Hepatocyte (in vitro differentiated cells): ENCODE results near the gene PRLH. TPM values are rescaled to one million over a fixed set of nuclear protein-coding genes. Genes with fewer than 3 reads are reported as not detected.

Experiments used
- DNase-seq: peaks from one replicate; pipeline ENCODE4 v3.0.0-alpha.2; 2016; ENCODE audit warnings: low spot score
- H2AFZ ChIP-seq: fragments of 200-600 bp; sonication (generic); 2 replicates; pipeline ENCODE4 v1.6.0; 2016; ENCODE audit warnings: antibody characterized with exemption, mild to moderate bottlenecking
- H3K27ac ChIP-seq: fragments of 200-600 bp; sonication (generic); 2 replicates; pipeline ENCODE4 v1.5.1; 2016; ENCODE audit warnings: mild to moderate bottlenecking
- H3K27me3 ChIP-seq: fragments of 200-600 bp; sonication (generic); 2 replicates; pipeline ENCODE4 v1.6.1; 2016
- H3K36me3 ChIP-seq: fragments of 200-600 bp; sonication (generic); replicated peaks from 2 replicates; pipeline ENCODE4 v1.5.1; 2016; ENCODE audit warnings: low read depth; ENCODE audit not compliant: insufficient read depth
- H3K4me1 ChIP-seq: fragments of 200-600 bp; sonication (generic); 2 replicates; pipeline ENCODE4 v1.5.1; 2016; ENCODE audit warnings: mild to moderate bottlenecking, moderate library complexity; ENCODE audit not compliant: insufficient read depth
- H3K4me2 ChIP-seq: fragments of 200-600 bp; sonication (generic); 2 replicates; pipeline ENCODE4 v1.6.0; 2016
- H3K4me3 ChIP-seq: fragments of 200-600 bp; sonication (generic); 2 replicates; pipeline ENCODE4 v1.5.1; 2016; ENCODE audit warnings: mild to moderate bottlenecking
- H3K79me2 ChIP-seq: fragments of 200-600 bp; sonication (generic); 2 replicates; pipeline ENCODE4 v1.6.0; 2017; ENCODE audit warnings: mild to moderate bottlenecking
- H3K9me2 ChIP-seq: fragments of 200-600 bp; sonication (generic); replicated peaks from 2 replicates; pipeline ENCODE4 v1.6.0; 2017; ENCODE audit warnings: mild to moderate bottlenecking; ENCODE audit not compliant: insufficient read depth
- H3K9me3 ChIP-seq: fragments of 200-600 bp; sonication (generic); 2 replicates; pipeline ENCODE4 v1.5.1; 2016; ENCODE audit warnings: low read depth, mild to moderate bottlenecking
- H4K20me1 ChIP-seq: fragments of 200-600 bp; sonication (generic); 2 replicates; pipeline ENCODE4 v1.6.0; 2016; ENCODE audit warnings: mild to moderate bottlenecking; ENCODE audit not compliant: insufficient read depth, poor library complexity, severe bottlenecking
- CTCF ChIP-seq: fragments of 200-600 bp; sonication (generic); IDR thresholded peaks from 2 replicates; pipeline ENCODE4 v1.5.1; 2016; ENCODE audit warnings: antibody characterized with exemption, mild to moderate bottlenecking; ENCODE audit not compliant: poor library complexity
- EZH2 ChIP-seq: fragments of 200-600 bp; sonication (generic); IDR thresholded peaks from 2 replicates; pipeline ENCODE4 v1.6.1; 2016; ENCODE audit warnings: antibody characterized with exemption, mild to moderate bottlenecking, borderline replicate concordance
- EZH2phosphoT487 ChIP-seq: fragments of 200-600 bp; sonication (generic); IDR thresholded peaks from one replicate; pipeline ENCODE4 v1.6.1; 2018; ENCODE audit warnings: antibody characterized with exemption, mild to moderate bottlenecking, low read depth, moderate library complexity; ENCODE audit not compliant: unreplicated experiment, severe bottlenecking
- WGBS: methylation state at CpG from one replicate; pipeline ENCODE4 v1.1.6; 2016; ENCODE audit warnings: low lambda C conversion rate; ENCODE audit errors: missing lambda C conversion rate; 5-methylcytosine and 5-hydroxymethylcytosine counted together
- polyA plus RNA-seq: library from polyadenylated mRNA; unstranded; fragments of >200 nt; fragmentation: Nextera tagmentation; extraction: Ambion mirVana; gene quantifications from 2 replicates; pipeline ENCODE4 v1.2.1, GENCODE V29; 2016
- small RNA-seq: library from RNA; depleted of rRNA; stranded (forward); fragments of <200 nt; gene quantifications from one replicate; pipeline ENCODE3, GENCODE V24; 2014
- total RNA-seq: library from RNA; depleted of rRNA; stranded (reverse); fragments of >200 nt; gene quantifications from 2 replicates; pipeline ENCODE4 v1.2.3, GENCODE V29; 2014

Gene PRLH
- total and polyA plus RNA-seq, 2 experiments from 2014 or later, result not detected

DNA sequence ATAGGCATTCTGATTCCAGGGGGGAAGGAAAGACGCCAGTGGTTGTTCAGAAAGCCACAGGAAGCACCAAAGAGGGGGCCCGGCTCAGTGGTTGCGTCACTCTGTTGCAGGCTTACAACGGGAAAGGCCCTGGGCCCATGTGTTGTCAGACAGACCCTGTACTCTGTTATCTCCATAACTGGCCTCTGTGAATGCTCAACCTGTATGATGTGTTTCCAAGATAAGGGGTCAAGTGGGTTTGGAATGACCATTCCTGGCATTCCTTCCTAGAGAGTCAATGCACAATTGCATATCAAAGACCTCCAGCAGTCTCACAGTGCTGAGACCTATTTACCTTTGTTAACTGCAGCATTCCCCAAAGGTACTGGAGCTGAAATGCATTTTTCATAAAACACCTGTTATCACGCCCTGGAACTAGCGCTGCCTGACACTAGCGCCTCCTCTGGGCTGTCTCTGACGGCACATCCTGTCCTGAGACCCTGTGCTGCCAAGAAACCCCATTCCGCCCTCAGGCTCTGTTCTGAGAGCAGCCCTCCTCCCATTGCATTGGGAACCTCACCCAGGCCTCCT is 47.9 kb downstream of the PRLH start:
- Histone ChIP-seq H3K27me3 (no peaks in the 10 kb centered on the region), H3K4me1 (peaks cover 39% of the 10 kb centered on the region), H3K27ac (peak overlapping the region; percentile 78), H4K20me1 (no peaks in the 10 kb centered on the region), H3K4me3 (no peak overlapping the region), H3K79me2 (no peaks in the 10 kb centered on the region), H3K36me3 (no peaks in the 10 kb centered on the region), H3K4me2 (no peak overlapping the region), H3K9me2 (no peaks in the 10 kb centered on the region), H2AFZ (no peak overlapping the region), H3K9me3 (no peaks in the 10 kb centered on the region)
- DNase-seq, result peak; percentile 86
- WGBS, result 31% methylated on average over 9 of the region's 9 CpGs
- no peak for TF ChIP-seq EZH2phosphoT487
- TF ChIP-seq CTCF, result peak; percentile 28
- TF ChIP-seq EZH2, result no peak

- Histone ChIP-seq H3K27me3 (no peaks in the 10 kb centered on the region), H3K79me2 (no peaks in the 10 kb centered on the region), H3K9me3 (no peaks in the 10 kb centered on the region), H3K9me2 (no peaks in the 10 kb centered on the region), H3K4me2 (no peak overlapping the region), H3K36me3 (no peaks in the 10 kb centered on the region), H3K4me3 (no peak overlapping the region), H3K27ac (peak overlapping the region; percentile 78), H4K20me1 (no peaks in the 10 kb centered on the region), H2AFZ (no peak overlapping the region), H3K4me1 (peaks cover 39% of the 10 kb centered on the region)
- TF ChIP-seq EZH2 (no peak), CTCF (no peak), EZH2phosphoT487 (no peak)
- WGBS, result 53% methylated on average over 4 of the region's 4 CpGs
- DNase-seq, result no peak
Observed at GRCh38 chr2:237615631-237616249, 49.4 kb downstream of the PRLH start.

DNA sequence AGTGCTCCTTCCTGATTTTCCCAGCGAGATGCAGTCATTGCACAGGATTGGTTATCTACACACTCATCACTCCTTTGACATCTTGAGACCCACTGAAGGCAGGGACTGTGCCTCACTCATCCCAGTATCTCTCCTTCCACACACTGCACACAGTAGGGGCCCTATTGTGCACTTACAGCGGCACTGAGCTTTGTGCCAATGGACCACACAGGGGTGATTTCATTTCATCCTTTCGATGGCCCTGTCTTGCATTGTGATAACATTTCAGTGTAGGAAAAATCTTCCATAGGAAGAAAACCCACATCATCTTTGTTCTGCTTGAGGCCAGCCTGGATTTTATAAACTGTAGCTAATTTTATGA is 50.0 kb downstream of the PRLH start:
- Histone ChIP-seq H3K4me1 (peaks cover 39% of the 10 kb centered on the region), H3K4me3 (no peak overlapping the region), H4K20me1 (no peaks in the 10 kb centered on the region), H3K9me2 (no peaks in the 10 kb centered on the region), H3K27me3 (no peaks in the 10 kb centered on the region), H3K79me2 (no peaks in the 10 kb centered on the region), H2AFZ (no peak overlapping the region), H3K9me3 (no peaks in the 10 kb centered on the region), H3K27ac (peak overlapping the region; percentile 78), H3K4me2 (no peak overlapping the region), H3K36me3 (no peaks in the 10 kb centered on the region)
- no peak for DNase-seq
- no peak for TF ChIP-seq EZH2
- TF ChIP-seq EZH2phosphoT487, result no peak
- no peak for TF ChIP-seq CTCF
- WGBS, result 67% methylated on average over 3 of the region's 3 CpGs

Small RNA genes within 50 kb of the gene (small RNA-seq; reads per million reads assigned to genes)
- gene RNU6-1140P, result 0.19 reads per million

Other genes with a start within 250 kb of the PRLH start
- gene COL6A3, start 152.4 kb upstream of the PRLH start, total RNA-seq, result 158 and 250 TPM in 2 replicates
- 70.7 and 80.7 TPM in 2 replicates for gene COL6A3, start 152.4 kb upstream of the PRLH start, polyA plus RNA-seq
- 10.0 and 12.3 TPM in 2 replicates for gene MLPH, start 79.3 kb upstream of the PRLH start, total RNA-seq
- 5.6 and 6.7 TPM in 2 replicates for gene MLPH, start 79.3 kb upstream of the PRLH start, polyA plus RNA-seq
- gene RAB17, start 24.2 kb downstream of the PRLH start, total RNA-seq, result 56.8 and 58.3 TPM in 2 replicates
- 89.6 and 99.1 TPM in 2 replicates for gene RAB17, start 24.2 kb downstream of the PRLH start, polyA plus RNA-seq
- 42.7 and 49.0 TPM in 2 replicates for gene LRRFIP1, start 61.0 kb downstream of the PRLH start, total RNA-seq
- 64.1 and 81.4 TPM in 2 replicates for gene LRRFIP1, start 61.0 kb downstream of the PRLH start, polyA plus RNA-seq
- 0.40 and 0.53 TPM in 2 replicates for gene RBM44, start 232.2 kb downstream of the PRLH start, total RNA-seq
- gene RBM44, start 232.2 kb downstream of the PRLH start, polyA plus RNA-seq, result 0.47 and 0.76 TPM in 2 replicates